LNCAP (cell line): ENCODE measurements around the gene POLD2.

Experiments used
- TF ChIP-seq, protein P1 (sequence below): fragments of 450-650 bp; IDR thresholded peaks from 2 replicates; pipeline ENCODE4 v1.5.1; 2017; ENCODE audit warnings: mild to moderate bottlenecking

Gene POLD2

DNA sequence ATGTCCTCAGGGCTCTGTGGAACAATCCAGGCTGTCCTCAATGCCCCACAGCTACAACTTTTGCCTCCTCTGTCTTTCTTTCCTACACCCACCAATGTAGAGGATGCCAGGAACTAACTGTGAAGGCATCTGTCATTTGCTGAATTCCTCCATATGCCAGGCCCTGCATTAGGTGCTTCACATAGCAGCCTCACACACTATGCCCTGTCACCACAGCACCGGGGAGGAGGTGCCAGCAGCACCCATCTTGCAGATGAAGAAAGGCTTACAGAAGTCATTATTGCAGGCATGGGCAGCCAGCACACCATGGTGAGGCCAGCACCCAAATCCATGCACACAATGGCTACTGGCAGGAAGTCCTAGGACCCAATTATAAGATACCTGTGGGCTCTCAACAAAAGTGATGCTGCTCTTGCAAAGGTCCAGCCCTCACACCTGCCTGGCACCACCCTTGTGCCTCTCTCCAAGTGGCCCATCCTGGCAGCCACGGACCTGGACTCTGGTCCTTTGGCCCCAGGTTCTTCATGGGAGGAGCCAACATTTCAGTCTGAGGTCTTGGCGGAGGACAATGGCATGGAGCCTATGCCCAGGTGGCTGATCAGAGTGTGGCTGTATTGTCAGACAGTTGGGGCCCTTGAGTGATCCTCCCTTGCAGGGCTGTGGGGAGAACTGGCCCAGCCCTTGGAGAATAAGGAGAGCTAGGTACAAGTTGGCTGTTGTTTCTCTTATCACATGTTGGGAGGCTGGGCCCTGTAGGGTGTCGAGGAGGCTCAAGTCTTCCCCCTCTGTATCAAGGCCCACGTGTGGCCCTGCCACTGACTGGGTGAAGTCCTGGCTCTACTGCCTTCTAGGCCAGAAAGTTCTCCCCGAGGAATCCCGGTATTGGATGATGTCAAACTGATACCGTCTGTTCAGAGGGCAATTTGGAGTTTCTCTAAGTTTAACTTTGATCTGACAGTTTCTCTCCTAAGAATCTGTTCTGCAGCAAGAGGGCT lies 32.1 kb upstream of the POLD2 start:
- TF ChIP-seq, protein P1, sequence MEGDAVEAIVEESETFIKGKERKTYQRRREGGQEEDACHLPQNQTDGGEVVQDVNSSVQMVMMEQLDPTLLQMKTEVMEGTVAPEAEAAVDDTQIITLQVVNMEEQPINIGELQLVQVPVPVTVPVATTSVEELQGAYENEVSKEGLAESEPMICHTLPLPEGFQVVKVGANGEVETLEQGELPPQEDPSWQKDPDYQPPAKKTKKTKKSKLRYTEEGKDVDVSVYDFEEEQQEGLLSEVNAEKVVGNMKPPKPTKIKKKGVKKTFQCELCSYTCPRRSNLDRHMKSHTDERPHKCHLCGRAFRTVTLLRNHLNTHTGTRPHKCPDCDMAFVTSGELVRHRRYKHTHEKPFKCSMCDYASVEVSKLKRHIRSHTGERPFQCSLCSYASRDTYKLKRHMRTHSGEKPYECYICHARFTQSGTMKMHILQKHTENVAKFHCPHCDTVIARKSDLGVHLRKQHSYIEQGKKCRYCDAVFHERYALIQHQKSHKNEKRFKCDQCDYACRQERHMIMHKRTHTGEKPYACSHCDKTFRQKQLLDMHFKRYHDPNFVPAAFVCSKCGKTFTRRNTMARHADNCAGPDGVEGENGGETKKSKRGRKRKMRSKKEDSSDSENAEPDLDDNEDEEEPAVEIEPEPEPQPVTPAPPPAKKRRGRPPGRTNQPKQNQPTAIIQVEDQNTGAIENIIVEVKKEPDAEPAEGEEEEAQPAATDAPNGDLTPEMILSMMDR = no peak

DNA sequence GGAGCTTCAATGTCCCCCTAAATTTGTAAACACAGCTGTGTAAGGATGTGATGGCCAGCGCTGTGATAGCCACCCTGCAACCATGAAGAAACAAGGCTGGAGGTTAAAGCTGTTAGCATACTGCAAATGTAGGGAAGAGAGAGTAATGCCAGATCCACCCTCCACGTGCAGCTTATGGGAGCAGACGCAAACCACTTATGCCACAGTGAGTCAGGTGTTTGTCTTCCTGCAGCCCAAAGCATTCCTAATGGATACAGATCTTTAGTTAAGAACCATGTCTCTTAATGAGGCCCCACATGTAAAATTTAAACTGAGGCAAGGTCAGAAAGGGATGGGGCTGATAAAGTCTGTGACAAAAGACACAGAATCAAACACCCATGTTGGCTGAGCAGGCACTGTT lies 31.4 kb upstream of the POLD2 start:
- TF ChIP-seq, protein P1 = no peak

DNA sequence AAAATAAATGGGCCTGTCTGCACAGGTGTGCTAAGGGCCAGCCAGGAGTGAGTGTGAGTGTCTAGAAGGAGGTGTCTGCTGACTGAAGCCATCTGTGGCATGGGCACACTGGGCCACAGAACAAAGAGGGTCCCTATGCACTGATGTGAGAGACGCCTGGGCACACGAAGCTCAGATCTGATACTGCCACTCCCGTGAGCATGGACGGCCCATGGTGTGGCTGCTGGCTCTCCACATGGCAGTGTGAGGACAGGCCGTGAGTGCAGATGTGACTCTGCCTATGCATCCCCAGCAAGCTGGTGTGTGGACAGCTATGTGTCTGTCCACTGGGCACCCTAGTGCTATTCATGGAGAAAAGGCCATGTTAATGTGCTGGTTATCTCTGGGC lies 30.6 kb upstream of the POLD2 start:
- TF ChIP-seq, protein P1 = no peak

DNA sequence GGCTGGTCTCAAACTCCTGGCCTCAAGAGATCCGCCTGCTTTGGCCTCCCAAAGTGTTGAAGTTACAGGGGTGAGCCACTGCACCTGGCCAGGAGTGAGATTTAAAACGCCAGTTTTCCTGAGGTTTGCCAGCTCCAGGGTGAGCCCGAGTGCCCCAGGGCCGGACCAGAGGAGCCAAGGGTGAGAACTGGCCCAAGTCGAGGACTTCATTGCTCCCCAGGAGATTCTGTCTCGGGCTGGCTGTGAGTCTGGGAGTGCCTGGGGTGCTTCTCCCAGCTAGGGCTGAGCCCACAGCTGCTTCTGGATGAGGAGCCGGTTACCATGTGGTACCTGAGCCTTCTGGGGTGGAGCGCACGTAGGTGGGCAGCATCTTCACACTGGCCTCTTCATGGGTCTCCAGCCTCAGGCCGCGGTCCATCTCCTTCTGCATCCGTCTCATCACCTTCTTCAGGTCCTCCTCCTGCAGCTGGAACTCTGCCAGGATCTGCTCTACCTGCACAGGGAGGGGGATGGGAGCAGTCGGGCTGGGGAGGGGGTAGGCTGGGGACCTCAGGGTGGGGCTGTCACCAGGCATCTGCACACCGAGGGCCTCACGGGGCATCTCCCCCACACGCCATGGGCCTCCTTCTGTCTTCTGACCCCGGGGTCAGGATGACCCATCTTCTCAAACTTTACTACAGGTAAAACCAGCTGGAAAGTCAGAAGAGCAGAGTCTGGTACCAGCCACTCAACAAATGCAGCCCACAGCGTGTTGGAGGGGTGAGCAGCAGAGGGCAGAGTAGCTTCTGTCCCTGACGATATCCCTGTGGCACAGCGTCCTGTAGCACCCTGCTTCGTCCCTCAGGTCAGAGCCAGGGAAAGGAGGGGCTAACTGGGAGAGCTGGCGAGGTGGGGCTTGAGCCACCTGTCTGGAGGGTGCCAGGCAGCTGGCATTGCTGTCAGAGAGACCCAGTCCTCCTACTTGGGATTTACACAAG lies 29.9 kb upstream of the POLD2 start:
- TF ChIP-seq, protein P1 = no peak

DNA sequence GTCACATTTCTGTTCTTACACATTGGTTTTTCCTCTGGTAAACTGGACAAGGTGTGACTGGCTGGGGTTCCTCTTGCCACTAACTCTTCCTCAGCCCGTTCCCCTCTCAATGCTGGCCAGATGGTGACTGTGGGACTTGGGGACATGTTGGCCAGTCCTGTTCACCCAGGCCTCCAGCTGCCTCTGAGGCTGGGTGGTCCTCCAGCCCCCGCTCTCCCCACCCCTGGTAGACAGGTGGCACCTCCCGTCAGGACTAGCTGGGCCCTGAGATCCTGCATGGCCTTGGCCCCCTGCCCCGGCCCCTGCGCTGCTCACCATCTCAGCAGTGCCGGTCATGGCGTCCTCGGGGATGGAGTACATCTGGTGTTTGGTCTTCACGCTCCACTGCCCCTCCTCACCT lies 28.6 kb upstream of the POLD2 start:
- TF ChIP-seq, protein P1 = no peak

DNA sequence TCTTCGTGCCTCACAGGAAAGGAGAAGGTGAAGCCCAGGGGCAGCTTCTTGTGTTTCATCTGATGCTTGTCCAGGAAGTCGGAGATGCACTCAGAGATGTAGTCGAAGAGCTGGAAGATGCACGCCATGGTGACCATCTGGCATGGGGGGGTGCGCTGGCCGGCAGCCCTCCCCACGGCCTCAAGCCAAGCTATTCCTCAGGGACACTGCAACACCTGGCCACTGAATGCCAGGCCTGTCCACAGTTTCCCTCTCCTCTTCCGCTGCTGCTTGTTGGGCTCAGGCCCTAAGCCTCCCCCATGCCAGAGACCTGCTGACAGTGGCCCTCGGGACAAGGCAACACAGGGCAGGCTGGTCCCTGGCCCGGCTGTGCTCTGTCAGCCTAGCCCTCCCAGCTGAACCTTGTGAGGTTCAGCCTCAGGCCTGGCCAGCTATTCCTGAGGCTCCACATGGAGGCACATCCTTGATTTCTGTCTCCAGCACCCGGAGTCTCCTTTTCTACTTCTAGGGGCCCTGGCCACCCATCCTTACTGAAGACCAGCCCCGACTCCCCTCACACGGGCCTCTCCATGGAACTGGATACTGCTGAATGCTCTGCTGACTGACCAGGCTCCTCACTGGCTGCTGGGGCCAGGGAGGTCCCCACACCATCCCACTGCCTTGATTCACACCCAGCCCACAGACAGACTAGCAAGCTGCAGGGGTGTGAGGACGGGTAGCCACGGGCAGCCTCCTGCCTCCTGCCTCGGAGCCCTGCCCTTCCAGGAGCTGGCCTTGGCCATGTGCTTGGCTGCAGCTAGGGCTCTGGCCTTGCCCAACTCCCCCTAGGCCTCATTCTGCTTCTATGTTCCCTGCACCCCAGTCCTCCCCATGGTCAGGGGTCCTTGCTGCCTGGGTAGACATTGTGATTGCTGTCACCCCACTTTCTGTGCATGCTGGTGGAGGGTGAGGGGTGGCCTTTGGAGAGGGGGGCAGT lies 27.9 kb upstream of the POLD2 start:
- TF ChIP-seq, protein P1 = no peak
